NB4 (cell line): ENCODE data around the gene MAT2B.

Experiments
- DNase-seq: peaks from one replicate; pipeline ENCODE4 v3.0.0; 2010; ENCODE audit warnings: low read depth
- H3K4me3 ChIP-seq: one replicate; pipeline ENCODE4 v1.5.1; 2011; ENCODE audit warnings: mild to moderate bottlenecking, low read depth, low read length, moderate library complexity
- CTCF ChIP-seq: IDR thresholded peaks from one replicate; pipeline ENCODE4 v1.5.1; 2012; ENCODE audit warnings: low read depth, low read length
- MAX ChIP-seq: IDR thresholded peaks from 2 replicates; pipeline ENCODE4 v1.6.1; 2011; ENCODE audit warnings: low read depth, low read length
- MYC ChIP-seq: IDR thresholded peaks from 2 replicates; pipeline ENCODE4 v1.6.1; 2011; ENCODE audit warnings: low read depth, low read length
- POLR2A ChIP-seq: IDR thresholded peaks from 2 replicates; pipeline ENCODE4 v1.6.1; 2011; ENCODE audit warnings: mild to moderate bottlenecking; ENCODE audit not compliant: insufficient read length; ENCODE audit errors: extremely low read depth

Gene MAT2B

GRCh38 chr5:163506095-163506457 lies 657 bp downstream of the MAT2B start:
- peak overlapping the region; percentile 97 for H3K4me3 ChIP-seq
- DNase-seq: no peak
- TF ChIP-seq CTCF (no peak), MYC (no peak), POLR2A (no peak), MAX (no peak)

GRCh38 chr5:163506726-163507125 lies 1.3 kb downstream of the MAT2B start:
- peak; percentile 17 for DNase-seq
- peak overlapping the region; percentile 97 for H3K4me3 ChIP-seq
- TF ChIP-seq CTCF (no peak), POLR2A (no peak), MYC (no peak), MAX (no peak)

- TF ChIP-seq CTCF: no peak
- TF ChIP-seq MAX: no peak
- no peak for TF ChIP-seq POLR2A
- TF ChIP-seq MYC: no peak
- no peak for DNase-seq
- H3K4me3 ChIP-seq: peak overlapping the region; percentile 6
Measured at GRCh38 chr5:163508753-163509152, 3.3 kb downstream of the MAT2B start.

- peak overlapping the region; percentile 14 for H3K4me3 ChIP-seq
- DNase-seq: no peak
- TF ChIP-seq CTCF (no peak), MYC (no peak), POLR2A (no peak), MAX (no peak)
Measured at GRCh38 chr5:163509291-163509951, 4.0 kb downstream of the MAT2B start.

GRCh38 chr5:163512526-163512925 lies 7.1 kb downstream of the MAT2B start:
- H3K4me3 ChIP-seq: no peak overlapping the region
- no peak for DNase-seq
- TF ChIP-seq MYC (no peak), CTCF (no peak), MAX (no peak), POLR2A (no peak)

GRCh38 chr5:163525096-163525495 lies 19.7 kb downstream of the MAT2B start:
- H3K4me3 ChIP-seq: no peak overlapping the region
- TF ChIP-seq MAX: no peak
- TF ChIP-seq POLR2A: no peak
- TF ChIP-seq MYC: no peak
- no peak for TF ChIP-seq CTCF
- no peak for DNase-seq
